IMR-90 (cell line): ENCODE results near the gene GRK5. TPM values are rescaled to one million over a fixed set of nuclear protein-coding genes. Genes with fewer than 3 reads are reported as not detected.

Source experiments
- ATAC-seq: fragments of 200-7000 bp; cut with Tn5 transposase; 2 replicates; pipeline ENCODE4 v1.9.1; 2020; ENCODE audit warnings: low read depth, mild to moderate bottlenecking, moderate library complexity
- BruUV-seq: library from RNA; stranded (reverse); fragments of 400-500 nt; replicated peaks from 2 replicates; lab custom pipeline; 2021; lab: Mats Ljungman, UMichigan
- CTCF ChIA-PET: fragments of 300-600 bp; formaldehyde crosslinking; extraction: SDS; loops from one replicate; lab custom pipeline; 2021; ENCODE audit warnings: antibody characterized with exemption; lab: Yijun Ruan, JAX
- POLR2A ChIA-PET: fragments of 300-600 bp; sonication (Branson Sonifier 250); formaldehyde crosslinking; loops from one replicate; lab custom pipeline; 2022; ENCODE audit warnings: antibody characterized with exemption; ENCODE audit not compliant: unreplicated experiment; lab: Charles Lee
- DNase-seq: peaks from one replicate; pipeline ENCODE4 v3.0.0; 2013
- H2AFZ ChIP-seq: replicated peaks from 2 replicates; pipeline ENCODE3; 2013; ENCODE audit warnings: low read length, mild to moderate bottlenecking; ENCODE audit not compliant: poor library complexity
- H2AK5ac ChIP-seq: 2 replicates; pipeline ENCODE4 v1.6.1; 2013; ENCODE audit warnings: low read depth, low read length, inconsistent platforms
- H2AK9ac ChIP-seq: replicated peaks from 2 replicates; pipeline ENCODE3; 2013; ENCODE audit warnings: mild to moderate bottlenecking, low read depth, low read length, moderate library complexity; ENCODE audit not compliant: poor library complexity
- H2BK120ac ChIP-seq: 2 replicates; pipeline ENCODE4 v1.6.1; 2013; ENCODE audit warnings: low read depth, low read length, inconsistent platforms
- H2BK15ac ChIP-seq: 3 replicates; pipeline ENCODE4 v1.6.1; 2013; ENCODE audit warnings: low read depth, low read length, inconsistent platforms
- H2BK20ac ChIP-seq: 2 replicates; pipeline ENCODE4 v1.6.1; 2013; ENCODE audit warnings: low read depth, mild to moderate bottlenecking, inconsistent platforms, low read length, moderate library complexity
- H2BK5ac ChIP-seq: 2 replicates; pipeline ENCODE4 v1.6.1; 2013; ENCODE audit warnings: mild to moderate bottlenecking, low read depth, low read length, inconsistent platforms; ENCODE audit not compliant: poor library complexity, severe bottlenecking
- H3K14ac ChIP-seq: replicated peaks from 2 replicates; pipeline ENCODE4 v1.6.1; 2013; ENCODE audit warnings: low read depth, low read length, inconsistent platforms
- H3K18ac ChIP-seq: 2 replicates; pipeline ENCODE4 v1.6.1; 2013; ENCODE audit warnings: low read depth, low read length, control low read depth
- H3K23ac ChIP-seq: 2 replicates; pipeline ENCODE4 v1.6.1; 2013; ENCODE audit warnings: low read depth, low read length, inconsistent platforms
- H3K27ac ChIP-seq: 2 replicates; pipeline ENCODE4 v1.5.1; 2013; ENCODE audit warnings: mild to moderate bottlenecking, control low read depth, low read length; ENCODE audit not compliant: insufficient read depth
- H3K27me3 ChIP-seq: 2 replicates; pipeline ENCODE4 v1.6.1; 2013; ENCODE audit warnings: low read length; ENCODE audit not compliant: control insufficient read depth, insufficient read depth
- H3K36me3 ChIP-seq: 2 replicates; pipeline ENCODE4 v1.6.1; 2013; ENCODE audit warnings: low read length, mixed read lengths; ENCODE audit not compliant: control insufficient read depth, insufficient read depth
- H3K4ac ChIP-seq: 2 replicates; pipeline ENCODE4 v1.6.1; 2013; ENCODE audit warnings: low read depth, low read length, inconsistent platforms
- H3K4me1 ChIP-seq: 2 replicates; pipeline ENCODE4 v1.6.1; 2013; ENCODE audit warnings: low read length, mixed read lengths; ENCODE audit not compliant: control insufficient read depth, insufficient read depth
- H3K4me2 ChIP-seq: 2 replicates; pipeline ENCODE4 v1.6.1; 2013; ENCODE audit warnings: low read depth, mild to moderate bottlenecking, control low read depth, low read length, moderate library complexity
- H3K4me3 ChIP-seq: 2 replicates; pipeline ENCODE4 v1.5.1; 2013; ENCODE audit warnings: low read depth, mild to moderate bottlenecking, control low read depth, low read length, moderate library complexity; ENCODE audit not compliant: insufficient read depth
- H3K56ac ChIP-seq: 2 replicates; pipeline ENCODE4 v1.6.1; 2013; ENCODE audit warnings: low read length, inconsistent platforms; ENCODE audit not compliant: insufficient read depth; ENCODE audit errors: extremely low read depth
- H3K79me1 ChIP-seq, 2 experiments: 2 replicates each; pipeline ENCODE4 v1.6.1; 2013; ENCODE audit warnings: low read length in 2 of 2, inconsistent platforms in 1 of 2, low read depth in 1 of 2
- H3K9ac ChIP-seq: 2 replicates; pipeline ENCODE4 v1.6.1; 2013; ENCODE audit warnings: low read depth, low read length, control low read depth
- H3K9me1 ChIP-seq: 2 replicates; pipeline ENCODE4 v1.6.1; 2013; ENCODE audit warnings: low read length, inconsistent platforms; ENCODE audit not compliant: insufficient read depth
- H3K9me3 ChIP-seq: 2 replicates; pipeline ENCODE4 v1.6.1; 2013; ENCODE audit warnings: low read length; ENCODE audit not compliant: control insufficient read depth, insufficient read depth
- H4K20me1 ChIP-seq: 2 replicates; pipeline ENCODE4 v1.6.1; 2013; ENCODE audit warnings: low read length, inconsistent platforms; ENCODE audit not compliant: insufficient read depth
- H4K5ac ChIP-seq: 2 replicates; pipeline ENCODE4 v1.6.1; 2013; ENCODE audit warnings: mild to moderate bottlenecking, low read depth, low read length, control low read depth
- H4K8ac ChIP-seq, 2 experiments: 2 replicates each; pipeline ENCODE4 v1.6.1; 2013; ENCODE audit warnings: low read depth in 2 of 2, low read length in 2 of 2, control low read depth in 1 of 2, inconsistent platforms in 1 of 2
- H4K91ac ChIP-seq: 2 replicates; pipeline ENCODE4 v1.6.1; 2013; ENCODE audit warnings: low read depth, low read length, inconsistent platforms; ENCODE audit not compliant: insufficient read depth
- CEBPB ChIP-seq: IDR thresholded peaks from 2 replicates; pipeline ENCODE4 v1.6.1; 2012; ENCODE audit warnings: low read depth, low read length, improper control_type of control experiment
- WGBS, 2 experiments: methylation state at CpG; one replicate each; pipeline versions ENCODE4 v1.1.5 to v1.1.7; 2013; ENCODE audit warnings: missing lambda C conversion rate in 2 of 2; ENCODE audit not compliant: insufficient read length in 1 of 2; ENCODE audit errors: extremely low coverage in 2 of 2; 5-methylcytosine and 5-hydroxymethylcytosine counted together
- dilution Hi-C: fragments of 300-500 bp; cut with HindIII; formaldehyde crosslinking; loops from one replicate; pipeline ENCODE4 v1.14.3; 2018; ENCODE audit warnings: low sequenced_read_pairs; ENCODE audit not compliant: unreplicated experiment
- in situ Hi-C: fragments of 300-500 bp; cut with MboI; formaldehyde crosslinking; loops from 3 replicates; pipeline ENCODE4 v1.14.3; 2019; ENCODE audit warnings: low sequenced_read_pairs, inconsistent platforms, mixed read lengths
- intact Hi-C: fragments of 100-400 bp; cut with micrococcal nuclease; formaldehyde crosslinking; loops from 2 replicates; pipeline ENCODE4 v1.10.0; 2022
- polyA plus RNA-seq, 3 experiments: library from polyadenylated mRNA; depleted of rRNA; stranded (reverse); fragments of >200 nt; gene quantifications; 2 replicates each; pipeline ENCODE4 v1.2.3, GENCODE V29; 2012; ENCODE audit warnings: low replicate concordance in 1 of 3
- total RNA-seq: library from RNA; depleted of rRNA; stranded (reverse); fragments of >200 nt; gene quantifications from 2 replicates; pipeline ENCODE4 v1.2.3, GENCODE V29; 2012
- TF ChIP-seq, protein P1 (sequence below): conservative IDR thresholded peaks from 2 replicates; pipeline ENCODE4 v1.5.1; 2012; ENCODE audit warnings: mild to moderate bottlenecking, low read depth, low read length, improper control_type of control experiment

The GRK5 gene
- total and polyA plus RNA-seq, 2 of the 4 experiments (the other 2 are of a cell fraction) = 12.9 to 16.3 TPM

GRCh38 chr10:119362122-119362521 lies 154.8 kb downstream of the GRK5 start:
- no peak overlapping the region for H3K56ac ChIP-seq

More at GRCh38 chr10:119362122-119362521, 154.8 kb downstream of the GRK5 start:
- Histone ChIP-seq H3K9me1 (peaks cover 36% of the 10 kb centered on the region), H4K8ac (no peak overlapping the region), H4K5ac (no peak overlapping the region), H3K27ac (peak overlapping the region; percentile 33; the same call in 1 of the 2 replicates), H4K20me1 (peaks cover 64% of the 10 kb centered on the region), H3K9me3 (no peaks in the 10 kb centered on the region), H3K79me1 (peaks cover 23 to 87% of the 10 kb centered on the region in 2 experiments; a peak in 3 of 4 replicates), H3K14ac (no peak overlapping the region), H3K18ac (no peak overlapping the region), H3K36me3 (peaks cover 38% of the 10 kb centered on the region), H3K4me2 (no peak overlapping the region), H3K27me3 (no peaks in the 10 kb centered on the region), H2BK20ac (no peak overlapping the region), H3K4ac (no peak overlapping the region; the same call in 1 of the 2 replicates), H2BK120ac (no peak overlapping the region), H2AK5ac (0 out of 2 replicates have a peak overlapping the region, but pooled peaks have one; percentile 20), H3K4me3 (no peak overlapping the region), H2AFZ (no peak overlapping the region), H2BK5ac (no peak overlapping the region), H3K4me1 (peaks cover 37% of the 10 kb centered on the region), H3K23ac (no peak overlapping the region), H4K91ac (no peak overlapping the region), H2AK9ac (no peak overlapping the region), H2BK15ac (no peak overlapping the region), H3K9ac (no peak overlapping the region)
- intact Hi-C loops = no loop called here
- TF ChIP-seq CEBPB = peak; percentile 96
- TF ChIP-seq, protein P1, sequence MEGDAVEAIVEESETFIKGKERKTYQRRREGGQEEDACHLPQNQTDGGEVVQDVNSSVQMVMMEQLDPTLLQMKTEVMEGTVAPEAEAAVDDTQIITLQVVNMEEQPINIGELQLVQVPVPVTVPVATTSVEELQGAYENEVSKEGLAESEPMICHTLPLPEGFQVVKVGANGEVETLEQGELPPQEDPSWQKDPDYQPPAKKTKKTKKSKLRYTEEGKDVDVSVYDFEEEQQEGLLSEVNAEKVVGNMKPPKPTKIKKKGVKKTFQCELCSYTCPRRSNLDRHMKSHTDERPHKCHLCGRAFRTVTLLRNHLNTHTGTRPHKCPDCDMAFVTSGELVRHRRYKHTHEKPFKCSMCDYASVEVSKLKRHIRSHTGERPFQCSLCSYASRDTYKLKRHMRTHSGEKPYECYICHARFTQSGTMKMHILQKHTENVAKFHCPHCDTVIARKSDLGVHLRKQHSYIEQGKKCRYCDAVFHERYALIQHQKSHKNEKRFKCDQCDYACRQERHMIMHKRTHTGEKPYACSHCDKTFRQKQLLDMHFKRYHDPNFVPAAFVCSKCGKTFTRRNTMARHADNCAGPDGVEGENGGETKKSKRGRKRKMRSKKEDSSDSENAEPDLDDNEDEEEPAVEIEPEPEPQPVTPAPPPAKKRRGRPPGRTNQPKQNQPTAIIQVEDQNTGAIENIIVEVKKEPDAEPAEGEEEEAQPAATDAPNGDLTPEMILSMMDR = no peak
- BruUV-seq = no TSS peak
- ChIA-PET POLR2A (no interaction called here), CTCF (interaction anchor here (0.6 kb wide), 1 partner anchor 24 kb away, joined by 3 read pairs; no protein-coding TSS in a partner anchor)
- ATAC-seq (0 out of 2 replicates have a peak, but pooled peaks have one; percentile 6), DNase-seq (no peak)
- WGBS, 2 experiments = no CpG with 5 or more reads among the region's 3 CpGs
- in situ Hi-C loops = no loop called here
- dilution Hi-C loops = no loop called here
